Measurements from ENCODE around the gene SHISA7.

The SHISA7 gene

GRCh38 chr19:55441319-55441691 lies 1.8 kb downstream of the SHISA7 start:
- TF ChIP-seq POLR2AphosphoS5 (IDR thresholded peaks at IDR 0.05; ENCODE audit: low read depth) (no peak), GABPA (IDR thresholded peaks at IDR 0.05; ENCODE audit: low read depth) (no peak), SPI1 (IDR thresholded peaks at IDR 0.05; ENCODE audit: borderline replicate concordance, low read depth) (peak; percentile 88; the same call in 1 of the 2 replicates)
- TF ChIP-seq, protein P1, sequence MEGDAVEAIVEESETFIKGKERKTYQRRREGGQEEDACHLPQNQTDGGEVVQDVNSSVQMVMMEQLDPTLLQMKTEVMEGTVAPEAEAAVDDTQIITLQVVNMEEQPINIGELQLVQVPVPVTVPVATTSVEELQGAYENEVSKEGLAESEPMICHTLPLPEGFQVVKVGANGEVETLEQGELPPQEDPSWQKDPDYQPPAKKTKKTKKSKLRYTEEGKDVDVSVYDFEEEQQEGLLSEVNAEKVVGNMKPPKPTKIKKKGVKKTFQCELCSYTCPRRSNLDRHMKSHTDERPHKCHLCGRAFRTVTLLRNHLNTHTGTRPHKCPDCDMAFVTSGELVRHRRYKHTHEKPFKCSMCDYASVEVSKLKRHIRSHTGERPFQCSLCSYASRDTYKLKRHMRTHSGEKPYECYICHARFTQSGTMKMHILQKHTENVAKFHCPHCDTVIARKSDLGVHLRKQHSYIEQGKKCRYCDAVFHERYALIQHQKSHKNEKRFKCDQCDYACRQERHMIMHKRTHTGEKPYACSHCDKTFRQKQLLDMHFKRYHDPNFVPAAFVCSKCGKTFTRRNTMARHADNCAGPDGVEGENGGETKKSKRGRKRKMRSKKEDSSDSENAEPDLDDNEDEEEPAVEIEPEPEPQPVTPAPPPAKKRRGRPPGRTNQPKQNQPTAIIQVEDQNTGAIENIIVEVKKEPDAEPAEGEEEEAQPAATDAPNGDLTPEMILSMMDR (IDR thresholded peaks at IDR 0.05; ENCODE audit: insufficient read depth, low read length), result no peak
- TF ChIP-seq, protein P2, sequence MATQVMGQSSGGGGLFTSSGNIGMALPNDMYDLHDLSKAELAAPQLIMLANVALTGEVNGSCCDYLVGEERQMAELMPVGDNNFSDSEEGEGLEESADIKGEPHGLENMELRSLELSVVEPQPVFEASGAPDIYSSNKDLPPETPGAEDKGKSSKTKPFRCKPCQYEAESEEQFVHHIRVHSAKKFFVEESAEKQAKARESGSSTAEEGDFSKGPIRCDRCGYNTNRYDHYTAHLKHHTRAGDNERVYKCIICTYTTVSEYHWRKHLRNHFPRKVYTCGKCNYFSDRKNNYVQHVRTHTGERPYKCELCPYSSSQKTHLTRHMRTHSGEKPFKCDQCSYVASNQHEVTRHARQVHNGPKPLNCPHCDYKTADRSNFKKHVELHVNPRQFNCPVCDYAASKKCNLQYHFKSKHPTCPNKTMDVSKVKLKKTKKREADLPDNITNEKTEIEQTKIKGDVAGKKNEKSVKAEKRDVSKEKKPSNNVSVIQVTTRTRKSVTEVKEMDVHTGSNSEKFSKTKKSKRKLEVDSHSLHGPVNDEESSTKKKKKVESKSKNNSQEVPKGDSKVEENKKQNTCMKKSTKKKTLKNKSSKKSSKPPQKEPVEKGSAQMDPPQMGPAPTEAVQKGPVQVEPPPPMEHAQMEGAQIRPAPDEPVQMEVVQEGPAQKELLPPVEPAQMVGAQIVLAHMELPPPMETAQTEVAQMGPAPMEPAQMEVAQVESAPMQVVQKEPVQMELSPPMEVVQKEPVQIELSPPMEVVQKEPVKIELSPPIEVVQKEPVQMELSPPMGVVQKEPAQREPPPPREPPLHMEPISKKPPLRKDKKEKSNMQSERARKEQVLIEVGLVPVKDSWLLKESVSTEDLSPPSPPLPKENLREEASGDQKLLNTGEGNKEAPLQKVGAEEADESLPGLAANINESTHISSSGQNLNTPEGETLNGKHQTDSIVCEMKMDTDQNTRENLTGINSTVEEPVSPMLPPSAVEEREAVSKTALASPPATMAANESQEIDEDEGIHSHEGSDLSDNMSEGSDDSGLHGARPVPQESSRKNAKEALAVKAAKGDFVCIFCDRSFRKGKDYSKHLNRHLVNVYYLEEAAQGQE (IDR thresholded peaks at IDR 0.05; ENCODE audit: insufficient replicate concordance, low read depth), result peak; percentile 16
- H3K4me3 ChIP-seq (replicated peaks; ENCODE audit: insufficient read depth, low read length), result no peak overlapping the region
- no peak overlapping the region for H3K27ac ChIP-seq (replicated peaks)
- peaks cover 34% of the 10 kb centered on the region for H3K27me3 ChIP-seq (ENCODE audit: insufficient read depth, poor library complexity, severe bottlenecking)
- DNase-seq (ENCODE audit: low read depth in 1 of 2, low spot score in 1 of 2), result peak in 1 of 2 experiments; percentile 70

- no peak overlapping the region for H3K4me3 ChIP-seq (replicated peaks; ENCODE audit: insufficient read depth, low read length)
- no peak for DNase-seq (ENCODE audit: low read depth in 1 of 2, low spot score in 1 of 2)
- peaks cover 34% of the 10 kb centered on the region for H3K27me3 ChIP-seq (ENCODE audit: insufficient read depth, poor library complexity, severe bottlenecking)
- H3K27ac ChIP-seq (replicated peaks), result no peak overlapping the region
- TF ChIP-seq SPI1 (IDR thresholded peaks at IDR 0.05; ENCODE audit: borderline replicate concordance, low read depth), result no peak
- TF ChIP-seq, protein P2 (IDR thresholded peaks at IDR 0.05; ENCODE audit: insufficient replicate concordance, low read depth), result no peak
- no peak for TF ChIP-seq POLR2AphosphoS5 (IDR thresholded peaks at IDR 0.05; ENCODE audit: low read depth)
- TF ChIP-seq GABPA (IDR thresholded peaks at IDR 0.05; ENCODE audit: low read depth), result no peak
- TF ChIP-seq, protein P1 (IDR thresholded peaks at IDR 0.05; ENCODE audit: insufficient read depth, low read length), result no peak
Observed at GRCh38 chr19:55440411-55441105, 2.5 kb downstream of the SHISA7 start.

DNA sequence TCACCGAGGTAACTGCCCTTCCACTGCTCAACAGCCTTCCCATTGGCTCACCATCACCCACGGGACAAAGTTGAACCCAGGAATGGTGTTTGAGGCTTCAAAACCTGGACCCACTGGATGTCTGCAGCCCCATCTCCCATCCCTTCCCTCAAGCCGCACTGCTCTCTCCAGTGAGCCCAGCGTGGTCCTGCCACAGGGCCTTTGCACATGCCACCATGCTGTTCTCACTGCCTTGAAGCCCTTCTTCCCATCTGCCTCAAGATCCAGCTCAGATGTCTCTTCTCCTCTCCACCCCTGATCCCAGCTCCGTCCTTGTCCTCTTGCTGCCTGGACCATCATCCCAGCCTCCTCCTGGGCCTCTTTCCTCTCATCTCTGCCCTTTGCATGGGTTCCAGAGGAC lies 4.0 kb downstream of the SHISA7 start:
- no peak for DNase-seq (ENCODE audit: low read depth in 1 of 2, low spot score in 1 of 2)
- TF ChIP-seq GABPA (IDR thresholded peaks at IDR 0.05; ENCODE audit: low read depth) (no peak), POLR2AphosphoS5 (IDR thresholded peaks at IDR 0.05; ENCODE audit: low read depth) (no peak), SPI1 (IDR thresholded peaks at IDR 0.05; ENCODE audit: borderline replicate concordance, low read depth) (no peak)
- TF ChIP-seq, protein P1 (IDR thresholded peaks at IDR 0.05; ENCODE audit: insufficient read depth, low read length), result no peak
- TF ChIP-seq, protein P2 (IDR thresholded peaks at IDR 0.05; ENCODE audit: insufficient replicate concordance, low read depth), result no peak
- Histone ChIP-seq H3K27me3 (ENCODE audit: insufficient read depth, poor library complexity, severe bottlenecking) (peaks cover 26% of the 10 kb centered on the region), H3K4me3 (replicated peaks; ENCODE audit: insufficient read depth, low read length) (no peak overlapping the region), H3K27ac (replicated peaks) (no peak overlapping the region)
